ENCODE measurements around the gene C10orf71.

DNA sequence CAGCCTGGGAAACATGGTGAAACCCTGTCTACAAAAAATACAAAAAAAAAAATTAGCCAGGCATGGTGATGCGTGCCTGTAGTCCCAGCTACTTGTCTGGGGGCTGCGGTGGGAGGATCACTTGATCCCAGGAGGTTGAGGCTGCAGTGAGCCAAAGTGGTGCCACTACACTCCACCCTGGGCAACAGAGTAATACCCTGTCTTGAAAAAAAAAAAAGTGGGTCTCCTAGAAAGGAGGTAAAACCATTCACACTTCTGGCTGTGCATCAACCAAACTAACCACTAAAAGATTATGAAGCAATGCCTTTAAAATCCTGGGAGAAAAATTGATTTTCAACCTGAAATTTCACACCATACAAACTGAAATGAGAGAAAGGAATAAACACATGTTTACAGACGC, 35.4 kb upstream of the C10orf71 start:
- TF ChIP-seq, protein P1, sequence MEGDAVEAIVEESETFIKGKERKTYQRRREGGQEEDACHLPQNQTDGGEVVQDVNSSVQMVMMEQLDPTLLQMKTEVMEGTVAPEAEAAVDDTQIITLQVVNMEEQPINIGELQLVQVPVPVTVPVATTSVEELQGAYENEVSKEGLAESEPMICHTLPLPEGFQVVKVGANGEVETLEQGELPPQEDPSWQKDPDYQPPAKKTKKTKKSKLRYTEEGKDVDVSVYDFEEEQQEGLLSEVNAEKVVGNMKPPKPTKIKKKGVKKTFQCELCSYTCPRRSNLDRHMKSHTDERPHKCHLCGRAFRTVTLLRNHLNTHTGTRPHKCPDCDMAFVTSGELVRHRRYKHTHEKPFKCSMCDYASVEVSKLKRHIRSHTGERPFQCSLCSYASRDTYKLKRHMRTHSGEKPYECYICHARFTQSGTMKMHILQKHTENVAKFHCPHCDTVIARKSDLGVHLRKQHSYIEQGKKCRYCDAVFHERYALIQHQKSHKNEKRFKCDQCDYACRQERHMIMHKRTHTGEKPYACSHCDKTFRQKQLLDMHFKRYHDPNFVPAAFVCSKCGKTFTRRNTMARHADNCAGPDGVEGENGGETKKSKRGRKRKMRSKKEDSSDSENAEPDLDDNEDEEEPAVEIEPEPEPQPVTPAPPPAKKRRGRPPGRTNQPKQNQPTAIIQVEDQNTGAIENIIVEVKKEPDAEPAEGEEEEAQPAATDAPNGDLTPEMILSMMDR (IDR thresholded peaks at IDR 0.05): no peak
- no peak for TF ChIP-seq POLR2AphosphoS5 (IDR thresholded peaks at IDR 0.05; ENCODE audit: low read depth, low read length)
